ENCODE results near the gene FSIP1. TPM values are rescaled to one million over a fixed set of nuclear protein-coding genes. Genes with fewer than 3 reads are reported as not detected.

FSIP1 gene
- total RNA-seq, 1 experiment from 2014 or later = 0.61 TPM

DNA sequence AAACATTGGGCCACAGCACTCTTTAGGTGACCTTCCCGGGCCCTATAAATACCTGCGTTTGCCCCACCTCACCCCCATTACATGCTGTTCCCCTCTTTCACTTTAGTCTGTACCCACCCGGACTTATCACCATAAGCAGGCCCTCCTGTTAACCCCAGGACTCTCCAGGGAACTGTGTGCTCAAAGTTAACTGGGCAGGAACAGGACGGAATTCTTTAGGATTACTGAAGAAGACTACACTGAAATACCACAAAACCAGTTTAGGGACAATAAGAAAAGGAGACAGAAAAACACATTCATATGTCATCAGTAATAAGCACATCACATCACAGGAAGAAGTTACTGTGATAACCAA, 45.5 kb downstream of the FSIP1 start (continued):
- TF ChIP-seq, protein P1, sequence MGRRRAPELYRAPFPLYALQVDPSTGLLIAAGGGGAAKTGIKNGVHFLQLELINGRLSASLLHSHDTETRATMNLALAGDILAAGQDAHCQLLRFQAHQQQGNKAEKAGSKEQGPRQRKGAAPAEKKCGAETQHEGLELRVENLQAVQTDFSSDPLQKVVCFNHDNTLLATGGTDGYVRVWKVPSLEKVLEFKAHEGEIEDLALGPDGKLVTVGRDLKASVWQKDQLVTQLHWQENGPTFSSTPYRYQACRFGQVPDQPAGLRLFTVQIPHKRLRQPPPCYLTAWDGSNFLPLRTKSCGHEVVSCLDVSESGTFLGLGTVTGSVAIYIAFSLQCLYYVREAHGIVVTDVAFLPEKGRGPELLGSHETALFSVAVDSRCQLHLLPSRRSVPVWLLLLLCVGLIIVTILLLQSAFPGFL (CRISPR knock-in tag; IDR thresholded peaks at IDR 0.05; ENCODE audit: borderline replicate concordance) = no peak
- TF ChIP-seq, protein P2, sequence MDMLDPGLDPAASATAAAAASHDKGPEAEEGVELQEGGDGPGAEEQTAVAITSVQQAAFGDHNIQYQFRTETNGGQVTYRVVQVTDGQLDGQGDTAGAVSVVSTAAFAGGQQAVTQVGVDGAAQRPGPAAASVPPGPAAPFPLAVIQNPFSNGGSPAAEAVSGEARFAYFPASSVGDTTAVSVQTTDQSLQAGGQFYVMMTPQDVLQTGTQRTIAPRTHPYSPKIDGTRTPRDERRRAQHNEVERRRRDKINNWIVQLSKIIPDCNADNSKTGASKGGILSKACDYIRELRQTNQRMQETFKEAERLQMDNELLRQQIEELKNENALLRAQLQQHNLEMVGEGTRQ (CRISPR knock-in tag; IDR thresholded peaks at IDR 0.05) = no peak
- TF ChIP-seq MYBL2 (CRISPR knock-in tag; IDR thresholded peaks at IDR 0.05) = no peak
- TF ChIP-seq MXD4 (CRISPR knock-in tag; IDR thresholded peaks at IDR 0.05; ENCODE audit: borderline replicate concordance) = no peak
- no peak for TF ChIP-seq ZNF263 (CRISPR knock-in tag; IDR thresholded peaks at IDR 0.05; ENCODE audit: low read depth)
- no peak for TF ChIP-seq EMX1 (CRISPR knock-in tag; IDR thresholded peaks at IDR 0.05)
- TF ChIP-seq, protein P3, sequence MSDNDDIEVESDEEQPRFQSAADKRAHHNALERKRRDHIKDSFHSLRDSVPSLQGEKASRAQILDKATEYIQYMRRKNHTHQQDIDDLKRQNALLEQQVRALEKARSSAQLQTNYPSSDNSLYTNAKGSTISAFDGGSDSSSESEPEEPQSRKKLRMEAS (CRISPR knock-in tag; IDR thresholded peaks at IDR 0.05) = no peak
- TF ChIP-seq ZNF219 (CRISPR knock-in tag; IDR thresholded peaks at IDR 0.05; ENCODE audit: borderline replicate concordance) = no peak
- TF ChIP-seq TEAD1 (CRISPR knock-in tag; IDR thresholded peaks at IDR 0.05) = no peak
- TF ChIP-seq, protein P4, sequence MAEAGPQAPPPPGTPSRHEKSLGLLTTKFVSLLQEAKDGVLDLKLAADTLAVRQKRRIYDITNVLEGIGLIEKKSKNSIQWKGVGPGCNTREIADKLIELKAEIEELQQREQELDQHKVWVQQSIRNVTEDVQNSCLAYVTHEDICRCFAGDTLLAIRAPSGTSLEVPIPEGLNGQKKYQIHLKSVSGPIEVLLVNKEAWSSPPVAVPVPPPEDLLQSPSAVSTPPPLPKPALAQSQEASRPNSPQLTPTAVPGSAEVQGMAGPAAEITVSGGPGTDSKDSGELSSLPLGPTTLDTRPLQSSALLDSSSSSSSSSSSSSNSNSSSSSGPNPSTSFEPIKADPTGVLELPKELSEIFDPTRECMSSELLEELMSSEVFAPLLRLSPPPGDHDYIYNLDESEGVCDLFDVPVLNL (CRISPR knock-in tag; IDR thresholded peaks at IDR 0.05; ENCODE audit: borderline replicate concordance, low read depth) = no peak
- TF ChIP-seq, protein P5, sequence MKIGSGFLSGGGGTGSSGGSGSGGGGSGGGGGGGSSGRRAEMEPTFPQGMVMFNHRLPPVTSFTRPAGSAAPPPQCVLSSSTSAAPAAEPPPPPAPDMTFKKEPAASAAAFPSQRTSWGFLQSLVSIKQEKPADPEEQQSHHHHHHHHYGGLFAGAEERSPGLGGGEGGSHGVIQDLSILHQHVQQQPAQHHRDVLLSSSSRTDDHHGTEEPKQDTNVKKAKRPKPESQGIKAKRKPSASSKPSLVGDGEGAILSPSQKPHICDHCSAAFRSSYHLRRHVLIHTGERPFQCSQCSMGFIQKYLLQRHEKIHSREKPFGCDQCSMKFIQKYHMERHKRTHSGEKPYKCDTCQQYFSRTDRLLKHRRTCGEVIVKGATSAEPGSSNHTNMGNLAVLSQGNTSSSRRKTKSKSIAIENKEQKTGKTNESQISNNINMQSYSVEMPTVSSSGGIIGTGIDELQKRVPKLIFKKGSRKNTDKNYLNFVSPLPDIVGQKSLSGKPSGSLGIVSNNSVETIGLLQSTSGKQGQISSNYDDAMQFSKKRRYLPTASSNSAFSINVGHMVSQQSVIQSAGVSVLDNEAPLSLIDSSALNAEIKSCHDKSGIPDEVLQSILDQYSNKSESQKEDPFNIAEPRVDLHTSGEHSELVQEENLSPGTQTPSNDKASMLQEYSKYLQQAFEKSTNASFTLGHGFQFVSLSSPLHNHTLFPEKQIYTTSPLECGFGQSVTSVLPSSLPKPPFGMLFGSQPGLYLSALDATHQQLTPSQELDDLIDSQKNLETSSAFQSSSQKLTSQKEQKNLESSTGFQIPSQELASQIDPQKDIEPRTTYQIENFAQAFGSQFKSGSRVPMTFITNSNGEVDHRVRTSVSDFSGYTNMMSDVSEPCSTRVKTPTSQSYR (CRISPR knock-in tag; IDR thresholded peaks at IDR 0.05) = no peak

DNA sequence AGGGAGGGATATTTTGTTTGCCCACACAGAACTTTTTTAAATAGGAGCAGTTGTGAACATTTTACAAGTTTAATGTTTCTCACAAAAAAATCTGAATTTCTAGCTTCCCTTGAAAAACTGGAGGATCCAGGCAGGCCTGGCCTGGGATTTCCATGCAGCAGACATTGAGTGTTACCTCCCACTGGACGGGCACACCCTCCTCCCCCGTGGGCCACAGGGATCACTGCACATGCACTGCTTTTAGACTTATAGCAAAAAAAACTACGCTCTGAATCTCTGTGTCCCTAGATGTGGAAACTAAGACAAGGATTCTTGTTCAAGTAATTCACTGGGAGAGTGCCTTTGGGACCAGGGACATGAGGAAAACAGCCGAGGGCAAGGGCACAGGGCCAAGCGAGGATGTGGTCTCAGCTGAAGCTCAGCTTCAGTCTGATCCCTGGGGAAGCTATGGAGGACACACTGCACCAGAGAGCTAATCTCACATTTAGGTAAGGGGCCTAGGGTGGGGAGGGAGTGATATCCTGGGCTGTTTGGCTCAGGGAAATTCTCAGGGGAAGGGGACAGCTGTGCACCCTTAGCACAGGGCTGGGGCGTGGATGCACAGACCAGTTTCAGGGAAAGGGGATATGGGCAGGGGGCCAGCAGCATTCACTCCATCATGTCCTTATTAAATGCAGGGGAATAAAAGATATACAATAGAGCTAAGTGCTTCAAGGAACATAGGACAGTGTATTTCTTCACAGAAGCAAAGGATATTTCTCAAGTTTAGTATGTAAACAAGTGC, 46.0 kb downstream of the FSIP1 start:
- ChIA-PET POLR2A (interaction anchor here (0.6 to 0.7 kb wide), 2 partner anchors 25 to 156 kb away, joined by 3 to 7 read pairs; partner anchors contain the start of gene THBS1), CTCF (interaction anchor here (0.8 to 1.9 kb wide), 4 partner anchors 19 to 51 kb away, joined by 3 to 13 read pairs (median 4); no protein-coding TSS in a partner anchor)
- Mint-ChIP-seq H3K36me3 (no peaks in the 10 kb centered on the region), H3K4me1 (no peaks in the 10 kb centered on the region), H3K9me3 (no peaks in the 10 kb centered on the region), H3K27ac (no peak overlapping the region), H3K4me3 (no peak overlapping the region), H3K27me3 (ENCODE audit: low read depth) (no peaks in the 10 kb centered on the region)
- ATAC-seq (no peak), DNase-seq (ENCODE audit: low spot score) (no peak)
- TF ChIP-seq, protein P6, sequence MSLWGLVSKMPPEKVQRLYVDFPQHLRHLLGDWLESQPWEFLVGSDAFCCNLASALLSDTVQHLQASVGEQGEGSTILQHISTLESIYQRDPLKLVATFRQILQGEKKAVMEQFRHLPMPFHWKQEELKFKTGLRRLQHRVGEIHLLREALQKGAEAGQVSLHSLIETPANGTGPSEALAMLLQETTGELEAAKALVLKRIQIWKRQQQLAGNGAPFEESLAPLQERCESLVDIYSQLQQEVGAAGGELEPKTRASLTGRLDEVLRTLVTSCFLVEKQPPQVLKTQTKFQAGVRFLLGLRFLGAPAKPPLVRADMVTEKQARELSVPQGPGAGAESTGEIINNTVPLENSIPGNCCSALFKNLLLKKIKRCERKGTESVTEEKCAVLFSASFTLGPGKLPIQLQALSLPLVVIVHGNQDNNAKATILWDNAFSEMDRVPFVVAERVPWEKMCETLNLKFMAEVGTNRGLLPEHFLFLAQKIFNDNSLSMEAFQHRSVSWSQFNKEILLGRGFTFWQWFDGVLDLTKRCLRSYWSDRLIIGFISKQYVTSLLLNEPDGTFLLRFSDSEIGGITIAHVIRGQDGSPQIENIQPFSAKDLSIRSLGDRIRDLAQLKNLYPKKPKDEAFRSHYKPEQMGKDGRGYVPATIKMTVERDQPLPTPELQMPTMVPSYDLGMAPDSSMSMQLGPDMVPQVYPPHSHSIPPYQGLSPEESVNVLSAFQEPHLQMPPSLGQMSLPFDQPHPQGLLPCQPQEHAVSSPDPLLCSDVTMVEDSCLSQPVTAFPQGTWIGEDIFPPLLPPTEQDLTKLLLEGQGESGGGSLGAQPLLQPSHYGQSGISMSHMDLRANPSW (CRISPR knock-in tag; conservative IDR thresholded peaks at IDR 0.05; ENCODE audit: low read depth) = no peak
- TF ChIP-seq GRHL2 (CRISPR knock-in tag; IDR thresholded peaks at IDR 0.05; ENCODE audit: insufficient replicate concordance, severe bottlenecking) = no peak
- TF ChIP-seq, protein P2 (CRISPR knock-in tag; IDR thresholded peaks at IDR 0.05) = no peak
- no peak for TF ChIP-seq NR2C2 (CRISPR knock-in tag; IDR thresholded peaks at IDR 0.05)
- TF ChIP-seq, protein P7, sequence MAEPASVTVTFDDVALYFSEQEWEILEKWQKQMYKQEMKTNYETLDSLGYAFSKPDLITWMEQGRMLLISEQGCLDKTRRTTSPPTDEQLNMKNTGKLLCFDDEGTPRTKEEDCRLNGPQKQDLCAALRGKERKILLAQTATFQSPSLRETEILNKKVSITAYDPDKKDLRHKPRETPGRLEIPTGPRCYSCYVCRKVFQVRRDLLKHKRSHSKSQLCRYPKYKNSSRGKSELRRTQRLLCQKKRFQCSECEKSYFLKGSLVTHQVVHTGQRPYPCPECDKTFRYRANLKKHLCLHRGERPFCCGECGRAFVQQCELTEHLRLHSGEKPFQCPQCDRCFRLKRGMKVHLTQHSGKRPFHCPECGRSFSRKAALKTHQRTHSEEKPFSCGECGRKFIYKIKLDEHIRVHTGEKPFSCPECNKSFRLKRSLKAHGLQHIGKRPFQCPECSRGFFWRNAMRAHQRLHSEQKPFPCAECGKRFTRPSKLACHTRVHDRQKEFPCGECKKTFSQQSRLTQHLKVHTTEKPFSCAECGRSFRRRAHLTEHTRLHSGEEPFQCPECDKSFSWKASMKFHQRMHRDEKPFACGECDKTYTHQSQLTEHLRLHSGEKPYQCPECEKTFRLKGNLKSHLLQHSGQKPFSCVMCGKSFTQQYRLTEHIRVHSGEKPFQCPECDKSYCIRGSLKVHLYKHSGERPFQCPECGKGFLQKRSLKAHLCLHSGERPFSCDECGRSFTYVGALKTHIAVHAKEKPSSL (CRISPR knock-in tag; conservative IDR thresholded peaks at IDR 0.05) = no peak
- TF ChIP-seq, protein P5 (CRISPR knock-in tag; IDR thresholded peaks at IDR 0.05) = no peak
- no peak for TF ChIP-seq PRRX2 (CRISPR knock-in tag; IDR thresholded peaks at IDR 0.05)
- no peak for TF ChIP-seq KAT7 (CRISPR knock-in tag; IDR thresholded peaks at IDR 0.05; ENCODE audit: borderline replicate concordance)
